HCT116 (cell line): ENCODE results near the gene HNF4A. TPM values are rescaled to one million over a fixed set of nuclear protein-coding genes. Genes with fewer than 3 reads are reported as not detected.

Source experiments
- ATAC-seq: fragments of 200-7000 bp; cut with Tn5 transposase; 2 replicates; pipeline ENCODE4 v1.9.1; 2020; ENCODE audit warnings: mild to moderate bottlenecking, moderate library complexity
- BruUV-seq: library from RNA; stranded (reverse); fragments of 400-500 nt; replicated peaks from 2 replicates; lab custom pipeline; 2021; lab: Mats Ljungman, UMichigan
- CTCF ChIA-PET: fragments of 300-600 bp; sonication (Branson Sonifier 250); formaldehyde crosslinking; loops from one replicate; lab custom pipeline; 2021; ENCODE audit warnings: antibody characterized with exemption; lab: Charles Lee
- POLR2A ChIA-PET: fragments of 300-600, 350-600 bp; sonication (Branson Sonifier 250); formaldehyde crosslinking; loops from one replicate; lab custom pipeline; 2021; ENCODE audit warnings: antibody characterized with exemption; lab: Charles Lee
- RAD21 ChIA-PET, 2 experiments: fragments of 300-600 bp; sonication (Branson Sonifier 250); formaldehyde crosslinking; loops; one replicate each; lab custom pipeline; 2023; ENCODE audit warnings: low total read pairs in 2 of 2; ENCODE audit not compliant: uncharacterized antibody in 2 of 2, unreplicated experiment in 2 of 2, low non-redundant PET in 1 of 2; lab: Charles Lee
- DNase-seq: peaks from one replicate; pipeline ENCODE4 v3.0.0-alpha.2; 2010; ENCODE audit warnings: low read depth, low spot score
- H2AFZ ChIP-seq: fragments of 200-600 bp; shearing (Covaris generic), sonication (generic); 2 replicates; pipeline ENCODE4 v1.6.1; 2017; ENCODE audit warnings: low read depth, mixed run types, mixed read lengths, antibody characterized with exemption, low read length; ENCODE audit not compliant: poor library complexity, severe bottlenecking
- H3K27ac ChIP-seq: 2 replicates; pipeline ENCODE4 v1.5.1; 2012; ENCODE audit warnings: low read depth, low read length
- H3K27me3 ChIP-seq: fragments of 200-600 bp; sonication (generic); 2 replicates; pipeline ENCODE4 v1.6.1; 2016; ENCODE audit warnings: mixed run types, low read length, mixed read lengths; ENCODE audit not compliant: insufficient read depth
- H3K36me3 ChIP-seq, 2 experiments: fragments of 200-500 bp in 1 of 2; fragments of 200-600 bp in 1 of 2; sonication (Bioruptor generic) in 1 of 2; sonication (generic) in 1 of 2; 2 replicates each; pipeline versions ENCODE4 v1.5.1 to v1.6.1; 2014 to 2016; ENCODE audit warnings: low read length in 2 of 2, inconsistent platforms in 1 of 2, mixed read lengths in 1 of 2, mixed run types in 1 of 2; ENCODE audit not compliant: insufficient read depth in 2 of 2, control insufficient read depth in 1 of 2
- H3K4me1 ChIP-seq, 2 experiments: fragments of 200-600 bp in 1 of 2; sonication (generic) in 1 of 2; 2 replicates each; pipeline versions ENCODE4 v1.5.1 to v1.6.1; 2012 to 2017; ENCODE audit warnings: low read length in 2 of 2, inconsistent platforms in 1 of 2, mild to moderate bottlenecking in 1 of 2, mixed read lengths in 1 of 2, mixed run types in 1 of 2, moderate library complexity in 1 of 2; ENCODE audit not compliant: insufficient read depth in 2 of 2, control insufficient read depth in 1 of 2
- H3K4me2 ChIP-seq: fragments of 200-600 bp; sonication (generic); 2 replicates; pipeline ENCODE4 v1.6.1; 2017; ENCODE audit warnings: mixed run types, low read length, mixed read lengths
- H3K4me3 ChIP-seq, 2 experiments: fragments of 200-600 bp in 1 of 2; sonication (generic) in 1 of 2; replicated peaks in 1 of 2; 2 replicates each; pipeline ENCODE4 v1.5.1; 2011 to 2016; ENCODE audit warnings: low read length in 2 of 2, control low read depth in 1 of 2, low read depth in 1 of 2, mild to moderate bottlenecking in 1 of 2, mixed read lengths in 1 of 2, mixed run types in 1 of 2
- H3K79me2 ChIP-seq: fragments of 200-600 bp; sonication (generic); 2 replicates; pipeline ENCODE4 v1.6.1; 2017; ENCODE audit warnings: mild to moderate bottlenecking, mixed run types, low read length, moderate library complexity, mixed read lengths; ENCODE audit not compliant: insufficient read depth
- H3K9ac ChIP-seq: fragments of 200-600 bp; sonication (generic); 2 replicates; pipeline ENCODE4 v1.6.1; 2016; ENCODE audit warnings: low read length, mixed read lengths
- H3K9me2 ChIP-seq: fragments of 200-600 bp; sonication (generic), shearing (Covaris generic); 2 replicates; pipeline ENCODE4 v1.6.1; 2017; ENCODE audit warnings: mixed run types, mild to moderate bottlenecking, moderate library complexity; ENCODE audit not compliant: insufficient read depth
- H3K9me3 ChIP-seq, 2 experiments: fragments of 200-500 bp in 1 of 2; fragments of 200-600 bp in 1 of 2; sonication (Bioruptor generic) in 1 of 2; sonication (generic) in 1 of 2; 2 replicates each; pipeline ENCODE4 v1.6.1; 2014 to 2017; ENCODE audit warnings: low read length in 2 of 2, mixed read lengths in 2 of 2, inconsistent platforms in 1 of 2, low read depth in 1 of 2, mild to moderate bottlenecking in 1 of 2, mixed run types in 1 of 2, moderate library complexity in 1 of 2; ENCODE audit not compliant: control insufficient read depth in 1 of 2, insufficient read depth in 1 of 2
- H4K20me1 ChIP-seq: fragments of 200-600 bp; sonication (generic), shearing (Covaris generic); 2 replicates; pipeline ENCODE4 v1.6.1; 2017; ENCODE audit warnings: mixed run types, mild to moderate bottlenecking, moderate library complexity; ENCODE audit not compliant: insufficient read depth
- EGR1 ChIP-seq: IDR thresholded peaks from 2 replicates; pipeline ENCODE4 v1.6.1; 2012; ENCODE audit warnings: low read depth
- ELF1 ChIP-seq: IDR thresholded peaks from 2 replicates; pipeline ENCODE4 v1.6.1; 2012; ENCODE audit warnings: low read depth, borderline replicate concordance
- JUND ChIP-seq: IDR thresholded peaks from 2 replicates; pipeline ENCODE4 v1.6.1; 2012
- POLR2A ChIP-seq: IDR thresholded peaks from 2 replicates; pipeline ENCODE4 v1.7.0; 2011; ENCODE audit warnings: borderline replicate concordance; ENCODE audit not compliant: insufficient read depth, insufficient read length; ENCODE audit errors: extremely low read depth
- SIN3A ChIP-seq: IDR thresholded peaks from 2 replicates; pipeline ENCODE4 v1.6.1; 2012; ENCODE audit warnings: low read depth
- SRF ChIP-seq: IDR thresholded peaks from 2 replicates; pipeline ENCODE4 v1.6.1; 2012; ENCODE audit warnings: low read depth
- TCF7L2 ChIP-seq: IDR thresholded peaks from 2 replicates; pipeline ENCODE4 v1.7.0; 2011; ENCODE audit warnings: borderline replicate concordance, inconsistent platforms; ENCODE audit not compliant: insufficient read depth, insufficient read length; ENCODE audit errors: extremely low read depth
- intact Hi-C: fragments of 100-400 bp; cut with micrococcal nuclease; formaldehyde crosslinking; loops from 2 replicates; pipeline ENCODE4 v1.10.0; 2022
- total RNA-seq: library from RNA; stranded (reverse); gene quantifications from one replicate; pipeline ENCODE4 v1.2.1, GENCODE V29; 2021; ENCODE audit not compliant: unreplicated experiment
- TF ChIP-seq, protein P1 (sequence below): IDR thresholded peaks from 2 replicates; pipeline ENCODE4 v1.6.1; 2012
- TF ChIP-seq, protein P2 (sequence below): IDR thresholded peaks from 2 replicates; pipeline ENCODE4 v1.6.1; 2012
- TF ChIP-seq, protein P3 (sequence below): IDR thresholded peaks from 2 replicates; pipeline ENCODE4 v1.6.1; 2011; ENCODE audit warnings: mild to moderate bottlenecking, low read length, moderate library complexity; ENCODE audit not compliant: insufficient replicate concordance; ENCODE audit errors: extremely low read depth

The HNF4A gene
- total RNA-seq, 1 experiment from 2014 or later = 7.4 TPM

DNA sequence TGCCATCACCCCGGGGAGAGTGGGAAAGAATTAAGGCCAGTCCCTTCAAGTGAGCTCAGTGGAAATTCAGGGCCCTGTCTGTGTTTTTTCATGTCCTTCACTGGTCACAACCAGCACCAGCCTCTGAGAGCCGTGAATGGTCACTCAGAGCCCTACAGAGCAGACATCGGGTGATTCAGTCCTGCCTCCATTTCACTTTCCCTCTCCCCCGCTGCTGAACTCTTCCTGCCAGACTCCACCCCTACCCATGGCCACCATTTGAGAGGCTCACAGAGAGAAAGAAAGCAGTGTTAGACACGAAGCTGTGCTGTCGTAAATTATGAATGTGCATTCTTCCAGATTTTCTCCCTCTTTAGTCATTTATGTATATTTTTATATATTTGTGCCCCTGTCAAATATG is 13.3 kb upstream of the HNF4A start:
- ATAC-seq (no peak), DNase-seq (no peak)
- Histone ChIP-seq H3K79me2 (no peaks in the 10 kb centered on the region), H3K27me3 (no peaks in the 10 kb centered on the region), H3K9ac (no peak overlapping the region), H3K9me2 (no peaks in the 10 kb centered on the region), H3K4me1 (no peaks in the 10 kb centered on the region), H3K27ac (no peak overlapping the region), H3K36me3 (no peaks in the 10 kb centered on the region), H3K9me3 (no peaks in the 10 kb centered on the region), H2AFZ (no peak overlapping the region), H4K20me1 (no peaks in the 10 kb centered on the region), H3K4me2 (no peak overlapping the region), H3K4me3 (no peak overlapping the region)
- BruUV-seq = no TSS peak
- ChIA-PET RAD21 (no interaction called here), CTCF (no interaction called here), POLR2A (no interaction called here)
- TF ChIP-seq SRF = no peak
- intact Hi-C loops = no loop called here

DNA sequence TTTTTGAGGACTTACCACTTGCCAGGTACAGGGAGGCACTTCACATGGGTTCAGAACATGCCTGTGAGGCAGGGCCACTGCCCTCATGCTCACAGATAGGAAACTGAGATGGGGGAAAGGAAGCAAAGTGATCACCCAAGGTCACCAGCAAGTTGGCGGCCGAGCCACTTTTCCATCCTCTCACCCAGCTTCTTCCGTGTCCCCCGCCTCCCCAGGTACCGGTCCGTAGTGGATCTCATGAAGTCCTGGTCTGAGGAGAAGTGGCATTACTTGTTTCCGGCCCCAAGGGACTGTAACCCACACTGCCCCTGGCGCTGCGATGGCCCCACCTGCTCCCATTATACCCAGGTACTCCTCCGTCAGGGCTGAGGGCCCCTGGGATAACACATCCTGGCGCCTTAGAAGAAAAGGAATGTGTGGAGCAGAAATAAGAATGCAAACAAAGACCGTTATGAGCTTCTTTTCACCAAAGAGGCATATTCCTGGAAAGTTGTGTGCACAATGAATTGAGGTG is 12.3 kb upstream of the HNF4A start:
- no peaks in the 10 kb centered on the region for H3K9me2 ChIP-seq
- H4K20me1 ChIP-seq = no peaks in the 10 kb centered on the region
- DNase-seq (no peak), ATAC-seq (no peak)
- no peak overlapping the region for H3K9ac ChIP-seq
- intact Hi-C loops = no loop called here
- CTCF ChIA-PET = no interaction called here
- POLR2A ChIA-PET = no interaction called here
- H3K27me3 ChIP-seq = no peaks in the 10 kb centered on the region
- H3K4me3 ChIP-seq = no peak overlapping the region
- no peaks in the 10 kb centered on the region for H3K36me3 ChIP-seq
- H2AFZ ChIP-seq = no peak overlapping the region
- H3K27ac ChIP-seq = no peak overlapping the region
- RAD21 ChIA-PET = no interaction called here
- BruUV-seq = no TSS peak
- H3K4me2 ChIP-seq = no peak overlapping the region
- no peaks in the 10 kb centered on the region for H3K9me3 ChIP-seq
- no peak for TF ChIP-seq TCF7L2
- TF ChIP-seq EGR1 = no peak
- no peak for TF ChIP-seq SIN3A
- TF ChIP-seq, protein P1, sequence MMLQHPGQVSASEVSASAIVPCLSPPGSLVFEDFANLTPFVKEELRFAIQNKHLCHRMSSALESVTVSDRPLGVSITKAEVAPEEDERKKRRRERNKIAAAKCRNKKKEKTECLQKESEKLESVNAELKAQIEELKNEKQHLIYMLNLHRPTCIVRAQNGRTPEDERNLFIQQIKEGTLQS = no peak
- no peak for TF ChIP-seq POLR2A
- TF ChIP-seq, protein P2, sequence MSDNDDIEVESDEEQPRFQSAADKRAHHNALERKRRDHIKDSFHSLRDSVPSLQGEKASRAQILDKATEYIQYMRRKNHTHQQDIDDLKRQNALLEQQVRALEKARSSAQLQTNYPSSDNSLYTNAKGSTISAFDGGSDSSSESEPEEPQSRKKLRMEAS = no peak
- no peak for TF ChIP-seq ELF1
- no peak for TF ChIP-seq JUND
- TF ChIP-seq, protein P3, sequence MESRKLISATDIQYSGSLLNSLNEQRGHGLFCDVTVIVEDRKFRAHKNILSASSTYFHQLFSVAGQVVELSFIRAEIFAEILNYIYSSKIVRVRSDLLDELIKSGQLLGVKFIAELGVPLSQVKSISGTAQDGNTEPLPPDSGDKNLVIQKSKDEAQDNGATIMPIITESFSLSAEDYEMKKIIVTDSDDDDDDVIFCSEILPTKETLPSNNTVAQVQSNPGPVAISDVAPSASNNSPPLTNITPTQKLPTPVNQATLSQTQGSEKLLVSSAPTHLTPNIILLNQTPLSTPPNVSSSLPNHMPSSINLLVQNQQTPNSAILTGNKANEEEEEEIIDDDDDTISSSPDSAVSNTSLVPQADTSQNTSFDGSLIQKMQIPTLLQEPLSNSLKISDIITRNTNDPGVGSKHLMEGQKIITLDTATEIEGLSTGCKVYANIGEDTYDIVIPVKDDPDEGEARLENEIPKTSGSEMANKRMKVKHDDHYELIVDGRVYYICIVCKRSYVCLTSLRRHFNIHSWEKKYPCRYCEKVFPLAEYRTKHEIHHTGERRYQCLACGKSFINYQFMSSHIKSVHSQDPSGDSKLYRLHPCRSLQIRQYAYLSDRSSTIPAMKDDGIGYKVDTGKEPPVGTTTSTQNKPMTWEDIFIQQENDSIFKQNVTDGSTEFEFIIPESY = no peak
- TF ChIP-seq, all 23 proteins: peak for 0
- no peaks in the 10 kb centered on the region for H3K79me2 ChIP-seq
- H3K4me1 ChIP-seq = no peaks in the 10 kb centered on the region
